Skeletal muscle tissue (tissue), 4 donors: ENCODE measurements around the gene GALT. TPM values are rescaled to one million over a fixed set of nuclear protein-coding genes. Genes with fewer than 3 reads are reported as not detected.
"Not testable (repeated sequence)": the region's sequence is repeated elsewhere in the genome, so short reads cannot be mapped to it uniquely, and the experiment has no call there.

Experiments
- H3K27ac ChIP-seq: one replicate; pipeline ENCODE4 v1.7.0; 2013; ENCODE audit warnings: mild to moderate bottlenecking, low read depth, low read length, inconsistent platforms
- H3K27me3 ChIP-seq, 3 donors: one replicate each; pipeline ENCODE4 v1.7.0; 2013; ENCODE audit warnings: low read length in 3 of 3; ENCODE audit not compliant: control insufficient read depth in 3 of 3, insufficient read depth in 3 of 3
- H3K36me3 ChIP-seq, 3 donors: one replicate each; pipeline ENCODE4 v1.7.0; 2013; ENCODE audit warnings: low read length in 3 of 3; ENCODE audit not compliant: control insufficient read depth in 3 of 3, insufficient read depth in 3 of 3
- H3K4me1 ChIP-seq, 3 donors: one replicate each; pipeline ENCODE4 v1.7.0; 2013; ENCODE audit warnings: low read length in 3 of 3, mild to moderate bottlenecking in 3 of 3; ENCODE audit not compliant: control insufficient read depth in 3 of 3, insufficient read depth in 3 of 3
- H3K4me3 ChIP-seq, 3 donors: one replicate each; pipeline ENCODE4 v1.7.0; 2013; ENCODE audit warnings: low read length in 3 of 3
- H3K9ac ChIP-seq, 3 donors: one replicate each; pipeline ENCODE4 v1.7.0; 2013; ENCODE audit warnings: low read length in 3 of 3, mild to moderate bottlenecking in 3 of 3, moderate library complexity in 2 of 3, low read depth in 1 of 3
- H3K9me3 ChIP-seq, 3 donors: one replicate each; pipeline ENCODE4 v1.7.0; 2013; ENCODE audit warnings: low read length in 3 of 3; ENCODE audit not compliant: control insufficient read depth in 3 of 3
- total RNA-seq: library from RNA; depleted of rRNA; stranded (reverse); fragments of >200 nt; gene quantifications from one replicate; pipeline ENCODE4 v1.2.3, GENCODE V29; 2014
- donor health status: Osteomylitis.

Gene GALT
- total RNA-seq, 1 donor from 2014 or later: 23.0 TPM

GRCh38 chr9:34636791-34637355 is 9.6 kb upstream of the GALT start:
- H3K36me3 ChIP-seq: peaks cover 8 to 12% (median 10%) of the 10 kb centered on the region in 3 donors

GRCh38 chr9:34637356-34638137 is 8.9 kb upstream of the GALT start, which contains the start of gene SIGMAR1:
SIGMAR1 (minus strand) TSS chr9:34637787; CDS start chr9:34637697, 90 bp downstream.
- peaks cover 8 to 12% (median 10%) of the 10 kb centered on the region in 3 donors for H3K36me3 ChIP-seq

More at GRCh38 chr9:34636791-34637355, 9.6 kb upstream of the GALT start:
- H3K9ac ChIP-seq: peak overlapping the region; percentile 84 to 93 (median 88)
- no peaks in the 10 kb centered on the region for H3K27me3 ChIP-seq
- peak overlapping the region; percentile 83 for H3K27ac ChIP-seq
- H3K9me3 ChIP-seq: no peaks in the 10 kb centered on the region
- H3K4me3 ChIP-seq: peak overlapping the region; percentile 85 to 92 (median 88)
- peaks cover 18 to 50% (median 31%) of the 10 kb centered on the region in 3 donors for H3K4me1 ChIP-seq

GRCh38 chr9:34638138-34638445 is 8.4 kb upstream of the GALT start:
- Histone ChIP-seq H3K9ac (peak overlapping the region; percentile 88 to 93 (median 92)), H3K9me3 (no peaks in the 10 kb centered on the region), H3K4me3 (peak overlapping the region; percentile 85 to 92 (median 88)), H3K27ac (peak overlapping the region; percentile 83), H3K36me3 (peaks cover 8 to 12% (median 10%) of the 10 kb centered on the region in 3 donors), H3K4me1 (peaks cover 18 to 50% (median 31%) of the 10 kb centered on the region in 3 donors), H3K27me3 (no peaks in the 10 kb centered on the region)

More at GRCh38 chr9:34637356-34638137, 8.9 kb upstream of the GALT start, which contains the start of gene SIGMAR1:
- H3K27me3 ChIP-seq: no peaks in the 10 kb centered on the region
- H3K27ac ChIP-seq: peak within 1 kb of the TSS; percentile 83
- peak within 1 kb of the TSS; percentile 85 to 92 (median 88) for H3K4me3 ChIP-seq
- peaks cover 18 to 50% (median 31%) of the 10 kb centered on the region in 3 donors for H3K4me1 ChIP-seq
- peak within 1 kb of the TSS; percentile 88 to 93 (median 92) for H3K9ac ChIP-seq
- H3K9me3 ChIP-seq: no peaks in the 10 kb centered on the region

- H3K9ac ChIP-seq, H3K27ac ChIP-seq, H3K9me3 ChIP-seq, H3K27me3 ChIP-seq, H3K4me3 ChIP-seq: not testable (repeated sequence)
- Histone ChIP-seq H3K4me1 (peaks cover 18 to 38% (median 27%) of the 10 kb centered on the region in 3 donors), H3K36me3 (peaks cover 8 to 12% (median 10%) of the 10 kb centered on the region in 3 donors)
Measured at GRCh38 chr9:34639322-34639721, 7.2 kb upstream of the GALT start.

- Histone ChIP-seq H3K27me3 (no peaks in the 10 kb centered on the region), H3K4me1 (peaks cover 22 to 35% (median 26%) of the 10 kb centered on the region in 3 donors), H3K4me3 (no peak overlapping the region), H3K27ac (no peak overlapping the region), H3K9ac (no peak overlapping the region), H3K36me3 (no peaks in the 10 kb centered on the region), H3K9me3 (no peaks in the 10 kb centered on the region)
Measured at GRCh38 chr9:34642679-34643078, 3.8 kb upstream of the GALT start.

GRCh38 chr9:34644766-34645314 is 1.6 kb upstream of the GALT start:
- peaks cover 25 to 42% (median 29%) of the 10 kb centered on the region in 3 donors for H3K4me1 ChIP-seq
- no peak overlapping the region for H3K27ac ChIP-seq
- peaks cover 16 to 19% (median 18%) of the 10 kb centered on the region in 3 donors for H3K36me3 ChIP-seq

GRCh38 chr9:34647084-34647403 is 569 bp downstream of the GALT start:
- H3K27me3 ChIP-seq: no peaks in the 10 kb centered on the region
- H3K4me3 ChIP-seq: peak overlapping the region; percentile 92 to 97 (median 95)
- H3K4me1 ChIP-seq: peaks cover 33 to 55% (median 41%) of the 10 kb centered on the region in 3 donors
- peak overlapping the region; percentile 84 to 96 (median 87) for H3K9ac ChIP-seq
- H3K36me3 ChIP-seq: peaks cover 19 to 26% (median 22%) of the 10 kb centered on the region in 3 donors
- H3K9me3 ChIP-seq: no peaks in the 10 kb centered on the region
- peak overlapping the region; percentile 85 for H3K27ac ChIP-seq

More at GRCh38 chr9:34644766-34645314, 1.6 kb upstream of the GALT start:
- Histone ChIP-seq H3K9me3 (no peaks in the 10 kb centered on the region), H3K27me3 (no peaks in the 10 kb centered on the region), H3K9ac (no peak overlapping the region), H3K4me3 (no peak overlapping the region)

- H3K9me3 ChIP-seq: no peaks in the 10 kb centered on the region
- H3K9ac ChIP-seq: peak overlapping the region; percentile 84 to 96 (median 87)
- no peaks in the 10 kb centered on the region for H3K27me3 ChIP-seq
- H3K27ac ChIP-seq: peak overlapping the region; percentile 15
- peaks cover 38 to 61% (median 46%) of the 10 kb centered on the region in 3 donors for H3K4me1 ChIP-seq
- peaks cover 19 to 26% (median 22%) of the 10 kb centered on the region in 3 donors for H3K36me3 ChIP-seq
- peak overlapping the region; percentile 92 to 97 (median 95) for H3K4me3 ChIP-seq
Measured at GRCh38 chr9:34647651-34648050, 1.2 kb downstream of the GALT start.

- peaks cover 45 to 71% (median 57%) of the 10 kb centered on the region in 3 donors for H3K4me1 ChIP-seq
- H3K9me3 ChIP-seq: no peaks in the 10 kb centered on the region
- peak overlapping the region in 1 of 3 donors; percentile 25 for H3K9ac ChIP-seq
- peaks cover 19 to 26% (median 22%) of the 10 kb centered on the region in 3 donors for H3K36me3 ChIP-seq
- no peak overlapping the region for H3K27ac ChIP-seq
- no peaks in the 10 kb centered on the region for H3K27me3 ChIP-seq
- no peak overlapping the region for H3K4me3 ChIP-seq
Measured at GRCh38 chr9:34648673-34649072, 2.2 kb downstream of the GALT start.
